ENCODE data around the gene PER2.

The PER2 gene

GRCh38 chr2:238247002-238247822 is 41.2 kb downstream of the PER2 start:
- DNase-seq, result no peak

GRCh38 chr2:238244151-238244550 is 44.3 kb downstream of the PER2 start:
- no peak for DNase-seq

DNA sequence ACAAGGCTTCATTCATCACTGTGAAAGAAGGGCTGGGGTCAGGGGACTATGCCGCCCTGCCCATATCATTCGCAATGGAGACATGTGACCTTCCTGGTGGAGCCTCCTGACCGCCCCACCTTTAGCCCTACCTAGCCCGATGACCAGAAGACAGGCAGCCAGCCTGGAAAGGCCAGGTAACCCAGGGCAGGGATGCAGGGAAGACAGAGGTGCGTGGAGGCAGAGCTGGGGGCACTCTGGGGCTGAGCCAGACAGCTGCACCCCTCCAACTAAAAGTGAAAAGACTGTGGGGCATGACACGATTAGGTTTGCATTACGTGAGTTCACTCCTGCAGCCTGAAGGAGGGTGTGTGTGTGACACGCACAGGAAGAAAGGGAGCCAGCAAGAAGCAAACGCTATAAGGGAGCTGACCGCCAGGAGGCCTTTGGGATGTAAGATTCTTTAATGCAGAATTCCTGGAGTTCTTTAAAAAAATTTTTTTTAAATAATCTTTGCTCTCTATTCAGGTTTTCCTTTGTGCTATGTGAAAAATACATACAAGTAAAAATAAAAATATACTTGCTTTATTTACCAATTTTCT is 44.8 kb downstream of the PER2 start:
- no peak for DNase-seq

DNA sequence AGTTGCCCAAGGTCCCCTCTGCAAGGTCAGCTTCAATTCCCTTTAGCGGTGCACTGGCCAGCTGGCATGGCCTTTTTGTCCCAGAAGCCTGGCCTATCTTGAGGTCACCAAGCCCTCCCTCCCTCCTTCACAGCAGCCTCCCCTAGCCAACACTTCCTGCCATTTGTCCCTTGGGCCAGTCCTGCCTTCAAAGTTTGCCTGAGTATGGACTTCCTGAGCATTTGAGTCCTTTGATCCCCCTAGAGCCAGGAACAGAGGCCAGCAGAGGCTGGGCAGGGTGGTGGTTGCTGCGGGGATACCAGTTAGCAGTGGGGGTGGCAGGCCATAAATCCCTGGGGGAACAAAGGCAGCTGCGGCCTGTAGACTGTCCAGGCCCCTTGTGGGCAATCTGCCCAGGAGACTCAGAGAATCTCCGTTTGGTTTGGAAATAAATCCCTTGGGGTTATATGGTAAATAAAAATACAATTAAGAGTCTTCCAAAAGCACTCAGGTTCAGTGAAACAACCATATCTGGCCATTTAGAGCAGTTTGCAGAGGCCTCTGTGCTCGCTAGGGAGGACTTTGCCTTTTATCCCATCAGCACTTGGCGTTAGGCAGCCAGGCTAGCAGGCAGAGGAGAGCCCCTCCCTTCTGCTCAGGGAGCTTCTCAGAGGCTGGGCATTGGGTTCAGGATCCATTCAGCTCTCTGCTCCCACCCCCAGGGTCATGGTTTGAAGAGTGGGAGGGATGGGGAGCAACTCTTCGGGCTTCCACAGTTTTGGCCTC is 45.5 kb downstream of the PER2 start:
- no peak for DNase-seq

GRCh38 chr2:238241970-238242369 is 46.4 kb downstream of the PER2 start:
- no peak for DNase-seq

DNA sequence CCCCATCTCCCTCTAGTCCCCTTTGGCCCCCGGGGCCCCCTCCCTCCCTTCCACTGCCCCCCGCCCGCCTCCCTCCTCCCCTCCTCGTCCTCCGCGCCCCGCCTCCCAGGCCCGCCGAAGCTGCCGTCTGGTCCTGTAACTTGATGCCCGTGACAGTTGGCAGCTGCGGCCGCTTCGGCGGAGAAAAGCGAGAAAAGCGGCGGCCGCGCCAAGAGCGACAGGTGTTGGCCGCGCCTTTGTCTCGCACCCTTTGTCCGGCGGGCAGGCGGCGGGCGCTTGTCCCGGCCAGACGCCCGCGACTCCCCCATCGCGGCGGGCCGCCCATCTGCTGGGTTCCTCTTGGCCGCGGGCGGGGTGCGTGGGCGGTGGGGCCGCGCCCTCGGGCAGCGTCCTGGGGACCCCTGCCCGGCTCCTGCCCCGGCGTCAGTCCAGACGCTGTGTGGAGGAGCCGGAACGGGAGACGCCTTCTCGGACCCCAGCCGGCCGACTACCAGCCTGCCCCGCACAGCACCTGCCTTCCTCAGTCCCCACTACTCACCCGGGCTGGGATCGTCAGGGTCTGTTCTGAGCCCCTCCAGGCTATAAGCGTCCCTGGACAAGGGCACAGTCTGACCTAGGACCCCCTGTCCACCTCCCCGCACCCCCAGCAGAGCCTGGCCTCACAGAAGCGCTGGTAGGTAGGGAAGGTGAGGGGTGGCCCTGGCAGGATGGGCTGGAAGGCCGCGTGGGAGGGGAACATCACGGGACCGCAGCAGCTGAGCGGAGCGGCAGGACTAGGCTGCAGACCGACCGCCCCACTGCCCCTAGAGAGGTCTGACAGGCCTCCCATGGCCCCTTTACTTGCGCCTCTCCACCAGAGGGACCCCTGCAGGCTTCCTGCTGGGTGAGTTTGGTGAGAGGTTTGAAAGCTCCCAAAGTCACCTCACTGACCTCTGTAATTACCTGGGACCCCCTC is 47.4 kb downstream of the PER2 start:
- peak in 1 of 6 experiments; percentile 11 for DNase-seq

DNA sequence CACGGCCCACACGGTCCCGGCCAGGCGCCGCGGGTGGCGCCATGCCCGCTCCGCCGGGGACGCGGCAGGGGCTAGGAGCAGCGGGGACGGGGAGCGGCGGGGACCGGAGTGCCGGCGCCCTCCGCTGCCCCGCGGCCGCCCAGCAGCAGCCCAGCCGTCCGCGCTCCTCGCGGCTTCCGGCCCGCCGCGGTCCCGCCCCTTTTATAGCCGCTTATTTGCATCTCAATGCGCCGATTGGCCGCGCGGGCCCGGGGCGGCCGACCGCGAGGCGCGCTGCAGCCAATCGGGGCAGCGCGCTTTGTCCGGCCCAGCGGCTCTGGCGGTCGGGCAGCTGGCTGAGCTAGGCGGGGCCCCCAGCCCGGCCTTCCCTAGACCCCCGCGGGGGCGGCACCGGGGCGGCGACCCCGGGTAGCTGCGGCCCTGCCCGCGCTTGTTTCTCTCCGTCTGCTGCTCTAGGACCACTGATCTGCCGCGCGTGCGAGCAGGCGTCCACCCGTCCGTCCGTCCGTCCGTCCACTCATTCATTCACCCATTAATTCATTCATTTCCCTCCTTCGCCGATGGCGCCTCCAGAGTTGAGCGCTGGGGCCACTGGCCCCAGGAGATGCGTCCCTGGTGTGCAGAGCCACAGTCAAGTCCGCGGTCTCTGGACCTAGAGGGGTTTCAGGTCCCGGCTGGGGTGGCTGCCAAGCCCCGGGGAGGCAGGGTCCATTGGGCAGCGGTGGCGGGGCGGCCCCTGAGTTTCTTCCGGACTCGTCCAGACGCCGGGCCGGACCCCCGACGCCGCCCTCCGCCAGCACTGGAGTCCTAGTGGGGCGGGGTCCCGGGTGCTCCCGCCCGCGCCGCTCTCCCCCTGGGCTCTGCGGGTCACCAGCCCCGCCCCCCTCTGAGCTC is 48.3 kb downstream of the PER2 start, which contains the start of gene HES6:
Gene HES6, minus strand, starts transcription at position 176 of the 894 bp plus-strand sequence. Its CDS starts 133 bp downstream, at position 43.
- DNase-seq, result peak; percentile 43 to 68 (median 61)

DNA sequence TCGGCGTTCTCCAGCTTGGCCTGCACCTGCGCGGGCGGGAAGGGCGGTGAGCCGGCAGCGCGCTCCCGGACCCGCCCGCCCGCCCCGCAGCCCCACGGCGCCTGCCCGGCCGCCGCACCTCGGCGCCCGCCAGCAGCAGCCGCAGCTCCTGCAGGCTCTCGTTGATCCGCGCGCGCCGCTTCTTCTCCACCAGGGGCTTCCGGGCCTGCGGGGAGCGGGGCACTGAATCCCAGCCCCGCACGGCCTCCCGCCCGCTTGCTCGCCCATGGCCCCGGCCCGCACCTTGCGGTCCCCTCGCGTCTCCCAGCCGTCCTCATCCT is 48.9 kb downstream of the PER2 start:
- DNase-seq, result peak in 4 of 6 experiments; percentile 49 to 65 (median 60)

DNA sequence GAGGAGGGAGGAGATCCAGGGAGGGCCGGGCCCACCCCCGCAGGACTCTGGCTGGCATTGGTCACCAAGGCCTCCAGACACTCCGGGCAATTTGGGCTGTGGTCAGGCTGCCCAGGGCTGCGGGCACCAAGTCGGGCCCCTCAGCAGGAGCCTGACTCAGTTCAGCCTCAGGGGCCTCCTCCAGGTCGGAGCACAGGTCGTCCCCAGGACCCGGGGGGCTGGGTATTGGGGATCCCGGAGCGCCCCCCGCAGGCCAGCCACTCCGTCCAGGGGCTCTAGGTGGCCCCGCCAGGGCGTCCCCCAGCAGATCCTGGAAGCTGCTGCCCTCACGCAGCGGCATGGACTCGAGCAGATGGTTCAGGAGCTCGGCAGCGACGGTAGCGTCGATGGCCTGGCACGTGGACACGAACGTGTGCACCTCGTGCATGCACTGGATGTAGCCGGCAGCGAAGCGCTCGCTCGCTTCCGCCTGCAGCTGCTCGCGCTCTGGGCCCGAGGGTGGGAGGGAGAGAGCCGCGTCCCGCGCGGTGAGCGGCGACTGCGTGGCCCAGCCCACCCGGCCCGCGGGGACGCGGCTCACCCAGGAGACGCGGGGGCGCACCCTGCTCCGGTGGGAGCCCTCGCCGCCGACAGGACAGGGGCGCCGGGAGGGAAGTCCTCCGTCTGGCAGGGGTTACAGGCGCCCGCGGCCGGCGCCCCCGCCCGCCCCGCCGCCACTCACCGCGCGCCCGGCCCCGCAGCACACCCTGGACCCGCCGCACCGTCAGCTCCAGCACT is 49.5 kb downstream of the PER2 start:
- peak in 5 of 6 experiments; percentile 19 to 49 (median 43) for DNase-seq

- DNase-seq, result no peak
These were observed 50.1 kb downstream of the PER2 start for GRCh38 chr2:238238311-238238765.

DNA sequence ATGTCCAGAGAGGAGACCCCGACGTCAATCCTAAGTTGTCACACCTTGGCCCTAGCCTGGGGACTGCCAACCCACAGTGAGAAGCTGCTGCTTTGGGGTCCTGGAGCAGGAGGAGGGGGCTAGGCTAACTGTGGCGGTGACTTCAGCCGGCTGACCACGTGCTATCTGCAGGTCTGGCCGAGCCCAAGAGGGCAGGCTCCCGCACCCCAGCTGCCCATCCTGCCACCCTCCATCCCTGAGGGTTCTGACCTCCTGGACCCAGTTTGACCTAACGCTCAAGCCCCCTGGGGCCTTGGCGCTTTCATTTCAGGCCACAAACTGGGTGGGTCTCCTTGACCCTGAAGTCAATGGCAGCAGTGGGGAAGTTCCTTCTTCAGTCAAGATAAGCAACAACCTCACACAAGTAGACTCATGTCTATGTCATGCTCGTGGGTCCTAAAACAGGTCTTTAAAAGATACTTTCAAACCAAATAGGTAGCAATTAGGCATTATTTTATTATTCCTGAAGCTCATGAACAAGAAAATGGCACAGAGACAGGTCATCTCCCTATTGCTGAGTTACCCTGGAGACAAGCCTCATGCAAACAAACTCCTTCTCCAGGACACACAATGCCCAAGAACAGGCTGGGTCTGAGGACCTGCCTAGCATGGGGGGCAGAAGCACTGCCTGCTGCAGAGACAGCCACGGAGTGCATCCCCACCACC is 50.8 kb downstream of the PER2 start:
- DNase-seq, result no peak

DNA sequence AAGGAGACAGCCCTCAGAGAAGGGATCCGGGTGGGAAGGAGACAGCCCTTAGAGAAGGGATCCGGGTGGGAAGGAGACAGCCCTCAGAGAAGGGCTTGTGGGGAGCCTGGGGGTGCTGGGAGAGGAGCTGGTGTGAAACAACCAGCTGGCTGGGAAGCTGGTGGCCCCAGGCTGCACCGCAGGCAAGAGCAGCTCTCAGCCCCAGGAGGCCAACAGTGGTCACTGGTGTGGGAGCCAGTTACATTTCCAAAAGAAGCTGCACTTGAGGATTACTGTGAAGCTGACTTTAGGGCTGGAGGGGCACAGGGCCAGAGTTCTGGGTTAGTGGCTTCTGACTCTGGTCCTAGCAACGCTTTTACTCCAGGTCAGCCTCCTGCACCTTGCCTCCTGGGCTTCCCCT is 51.8 kb downstream of the PER2 start:
- no peak for DNase-seq

DNA sequence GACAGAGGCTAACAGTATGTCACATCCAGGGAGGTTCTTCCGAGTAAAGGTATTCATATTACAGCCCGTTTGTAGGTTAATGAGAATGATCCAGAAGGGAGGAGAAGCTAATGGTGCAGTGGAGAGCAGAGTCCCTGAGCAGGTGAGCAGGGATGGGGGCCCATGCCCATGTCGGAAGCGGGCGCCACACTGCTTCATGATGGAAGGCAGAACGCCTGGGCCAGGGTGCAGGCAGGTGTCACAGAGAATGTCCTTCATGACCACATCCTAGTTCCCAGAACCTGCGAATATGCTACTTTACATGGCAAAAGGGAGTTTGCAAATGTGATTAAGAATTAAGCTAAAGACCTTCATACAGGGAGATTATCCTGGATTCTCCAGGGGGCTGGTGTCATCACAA is 52.6 kb downstream of the PER2 start:
- no peak for DNase-seq

DNA sequence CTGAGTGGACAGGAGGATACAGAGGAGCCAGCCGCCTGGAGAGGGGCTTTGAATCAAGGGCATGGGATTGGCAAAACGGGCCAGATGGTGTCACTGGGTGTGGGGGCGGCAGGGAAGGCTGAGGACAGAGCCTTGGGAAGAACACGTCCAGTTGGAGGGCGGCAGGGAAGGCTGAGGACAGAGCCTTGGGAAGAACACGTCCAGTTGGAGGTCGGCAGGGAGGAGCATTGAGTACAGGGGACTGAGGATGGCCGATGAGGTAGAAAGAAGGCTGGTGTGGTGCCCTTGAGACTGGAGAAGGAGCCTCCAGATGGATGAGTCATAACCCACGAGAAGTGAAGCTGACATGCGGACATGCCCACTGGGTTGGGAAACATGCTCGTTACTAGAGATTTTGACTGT is 53.1 kb downstream of the PER2 start:
- DNase-seq, result no peak

- no peak for DNase-seq
These were observed 54.8 kb downstream of the PER2 start for GRCh38 chr2:238233625-238234024.

- no peak for DNase-seq
These were observed 56.6 kb downstream of the PER2 start for GRCh38 chr2:238231809-238232208.

GRCh38 chr2:238231251-238231793 is 57.1 kb downstream of the PER2 start:
- DNase-seq, result peak; percentile 48 to 78 (median 68)

GRCh38 chr2:238230699-238231098 is 57.7 kb downstream of the PER2 start:
- DNase-seq, result no peak

DNA sequence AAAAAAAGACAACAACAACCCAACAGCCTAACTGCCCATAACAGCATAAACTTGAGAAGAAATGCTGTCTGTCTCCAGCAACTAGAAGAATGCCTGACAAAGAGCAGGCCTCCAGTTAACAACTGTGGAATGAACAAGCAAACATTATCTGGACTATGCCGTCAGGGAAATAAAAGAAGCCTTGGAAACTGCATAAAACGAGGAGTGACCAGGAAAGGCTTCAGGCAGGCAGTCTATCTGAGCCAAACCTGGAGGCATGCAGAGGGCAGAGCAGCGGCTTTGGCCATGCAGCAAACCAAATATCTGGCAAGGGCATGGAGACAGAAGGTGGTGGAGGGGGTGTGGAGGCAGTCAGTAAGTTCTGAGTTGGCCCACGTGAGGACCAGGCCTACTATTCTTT is 59.7 kb downstream of the PER2 start:
- DNase-seq, result no peak

DNA sequence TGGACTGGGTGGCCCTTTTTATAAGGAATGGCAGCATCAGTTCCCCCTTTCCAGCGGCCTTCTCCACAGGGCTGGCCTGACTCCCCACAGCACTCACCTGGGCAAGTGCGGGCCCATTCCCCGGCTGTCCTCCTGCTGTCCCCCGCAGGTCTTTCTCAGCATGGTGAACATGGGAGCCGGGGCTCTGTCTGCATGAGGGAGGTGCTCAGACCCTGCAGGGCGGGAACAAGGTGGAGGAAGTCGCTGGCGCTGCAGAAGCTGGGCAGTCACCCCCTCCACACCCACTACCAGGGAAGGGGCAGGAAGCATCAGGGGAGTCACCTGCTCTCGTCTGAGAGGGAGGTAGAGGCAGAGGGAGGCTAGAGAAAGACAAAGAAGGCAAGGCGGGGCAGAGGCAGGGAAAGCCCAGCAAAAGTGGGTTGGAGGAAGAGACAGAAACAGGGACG is 60.8 kb downstream of the PER2 start:
- DNase-seq, result no peak
